Brain microvascular endothelial cell (primary cell): ENCODE measurements around the gene MSANTD2.

Experiments
- DNase-seq: peaks from one replicate; pipeline ENCODE4 v3.0.0-alpha.2; 2020
- H3K27ac ChIP-seq: fragments of 250-450 bp; sonication (Bioruptor Pico); 2 replicates; pipeline ENCODE4 v1.5.1; 2020; ENCODE audit warnings: mild to moderate bottlenecking, moderate library complexity
- H3K27me3 ChIP-seq: fragments of 250-450 bp; sonication (Bioruptor Pico); replicated peaks from 2 replicates; pipeline ENCODE4 v1.5.1; 2020; ENCODE audit warnings: mild to moderate bottlenecking
- H3K36me3 ChIP-seq: fragments of 250-450 bp; sonication (Bioruptor Pico); replicated peaks from 2 replicates; pipeline ENCODE4 v1.5.1; 2020; ENCODE audit warnings: mild to moderate bottlenecking
- H3K4me3 ChIP-seq: 2 replicates; pipeline ENCODE4 v1.5.1; 2011; ENCODE audit warnings: low read depth, mild to moderate bottlenecking, control low read depth, low read length, moderate library complexity
- in situ Hi-C: cut with HindIII; loops from 2 replicates; pipeline ENCODE4 v1.10.0; 2017; ENCODE audit warnings: low sequenced_read_pairs, low pct_ligation_motif_present
- TF ChIP-seq, protein P1 (sequence below): IDR thresholded peaks from 2 replicates; pipeline ENCODE4 v1.5.1; 2011; ENCODE audit warnings: low read depth, mild to moderate bottlenecking, moderate library complexity, low read length, control low read depth, inconsistent platforms; ENCODE audit errors: missing control alignments

Gene MSANTD2

DNA sequence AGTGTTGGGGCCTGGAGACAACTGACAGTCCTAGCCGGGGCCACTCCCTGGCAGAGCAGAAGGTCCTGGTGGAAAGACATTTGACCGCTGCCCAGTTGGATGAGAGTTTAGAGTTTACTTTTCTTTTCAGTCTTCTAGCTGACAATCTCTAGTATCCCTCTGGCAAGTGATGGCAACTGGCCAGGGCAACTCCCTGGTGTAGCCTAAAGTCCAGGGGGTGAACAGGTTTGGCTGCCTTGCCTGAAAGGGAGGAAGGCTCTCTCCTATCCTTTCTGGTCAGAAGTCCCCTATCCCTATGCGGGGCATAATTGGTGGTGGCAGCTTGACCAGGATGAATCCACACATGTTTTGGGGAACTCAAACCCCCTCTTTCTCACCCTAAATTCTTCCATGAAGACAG is 16.8 kb upstream of the MSANTD2 start:
- DNase-seq = no peak
- in situ Hi-C loops = no loop called here

DNA sequence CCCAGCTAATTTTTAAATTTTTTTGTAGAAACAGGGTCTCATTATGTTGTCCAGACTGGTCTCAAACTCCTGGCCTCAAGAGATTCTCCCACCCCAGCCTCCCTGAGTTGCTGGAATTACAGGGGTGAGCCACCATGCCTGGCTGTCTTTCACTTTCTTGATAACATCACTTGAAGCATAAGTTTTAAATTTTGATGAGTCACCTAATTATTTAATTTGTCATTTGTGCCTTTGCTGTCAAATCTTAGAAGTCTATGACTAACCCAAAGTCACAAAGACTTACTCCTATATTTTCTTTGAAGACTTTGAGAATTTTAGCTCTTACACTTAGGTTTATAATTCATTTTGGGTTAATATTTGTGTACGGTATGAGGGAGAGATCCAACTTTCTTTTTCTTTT is 14.5 kb upstream of the MSANTD2 start:
- Histone ChIP-seq H3K36me3 (no peaks in the 10 kb centered on the region), H3K4me3 (no peak overlapping the region), H3K27me3 (peaks cover 2% of the 10 kb centered on the region), H3K27ac (no peak overlapping the region)
- DNase-seq = no peak
- in situ Hi-C loops = no loop called here
- TF ChIP-seq, protein P1, sequence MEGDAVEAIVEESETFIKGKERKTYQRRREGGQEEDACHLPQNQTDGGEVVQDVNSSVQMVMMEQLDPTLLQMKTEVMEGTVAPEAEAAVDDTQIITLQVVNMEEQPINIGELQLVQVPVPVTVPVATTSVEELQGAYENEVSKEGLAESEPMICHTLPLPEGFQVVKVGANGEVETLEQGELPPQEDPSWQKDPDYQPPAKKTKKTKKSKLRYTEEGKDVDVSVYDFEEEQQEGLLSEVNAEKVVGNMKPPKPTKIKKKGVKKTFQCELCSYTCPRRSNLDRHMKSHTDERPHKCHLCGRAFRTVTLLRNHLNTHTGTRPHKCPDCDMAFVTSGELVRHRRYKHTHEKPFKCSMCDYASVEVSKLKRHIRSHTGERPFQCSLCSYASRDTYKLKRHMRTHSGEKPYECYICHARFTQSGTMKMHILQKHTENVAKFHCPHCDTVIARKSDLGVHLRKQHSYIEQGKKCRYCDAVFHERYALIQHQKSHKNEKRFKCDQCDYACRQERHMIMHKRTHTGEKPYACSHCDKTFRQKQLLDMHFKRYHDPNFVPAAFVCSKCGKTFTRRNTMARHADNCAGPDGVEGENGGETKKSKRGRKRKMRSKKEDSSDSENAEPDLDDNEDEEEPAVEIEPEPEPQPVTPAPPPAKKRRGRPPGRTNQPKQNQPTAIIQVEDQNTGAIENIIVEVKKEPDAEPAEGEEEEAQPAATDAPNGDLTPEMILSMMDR = no peak

More for the DNA sequence above, 16.8 kb upstream of the MSANTD2 start:
- Histone ChIP-seq H3K4me3 (no peak overlapping the region), H3K27me3 (peaks cover 2% of the 10 kb centered on the region), H3K27ac (no peak overlapping the region), H3K36me3 (no peaks in the 10 kb centered on the region)
- TF ChIP-seq, protein P1 = no peak

DNA sequence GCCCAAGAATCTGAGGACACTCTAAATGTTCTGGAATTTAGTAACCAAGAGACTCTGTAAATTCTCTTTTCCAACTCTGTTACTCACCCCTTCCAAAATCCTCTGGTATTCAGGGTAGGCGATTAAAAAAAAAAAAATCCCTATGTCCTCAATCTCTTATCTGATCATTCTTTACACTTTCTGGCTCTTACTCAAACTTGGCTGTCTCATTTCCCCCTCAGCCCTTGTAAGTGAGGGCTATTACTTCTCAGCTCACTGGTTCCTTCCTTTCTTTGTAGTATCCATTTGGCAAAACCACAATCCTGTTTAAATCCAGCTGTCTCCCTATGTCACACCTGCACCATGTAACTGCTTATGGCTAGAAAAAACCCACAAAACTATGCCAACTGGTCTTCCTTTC is 12.7 kb upstream of the MSANTD2 start:
- H3K27me3 ChIP-seq = no peaks in the 10 kb centered on the region
- no peak for DNase-seq
- TF ChIP-seq, protein P1 = no peak
- in situ Hi-C loops = no loop called here
- H3K4me3 ChIP-seq = no peak overlapping the region
- H3K36me3 ChIP-seq = no peaks in the 10 kb centered on the region
- no peak overlapping the region for H3K27ac ChIP-seq

DNA sequence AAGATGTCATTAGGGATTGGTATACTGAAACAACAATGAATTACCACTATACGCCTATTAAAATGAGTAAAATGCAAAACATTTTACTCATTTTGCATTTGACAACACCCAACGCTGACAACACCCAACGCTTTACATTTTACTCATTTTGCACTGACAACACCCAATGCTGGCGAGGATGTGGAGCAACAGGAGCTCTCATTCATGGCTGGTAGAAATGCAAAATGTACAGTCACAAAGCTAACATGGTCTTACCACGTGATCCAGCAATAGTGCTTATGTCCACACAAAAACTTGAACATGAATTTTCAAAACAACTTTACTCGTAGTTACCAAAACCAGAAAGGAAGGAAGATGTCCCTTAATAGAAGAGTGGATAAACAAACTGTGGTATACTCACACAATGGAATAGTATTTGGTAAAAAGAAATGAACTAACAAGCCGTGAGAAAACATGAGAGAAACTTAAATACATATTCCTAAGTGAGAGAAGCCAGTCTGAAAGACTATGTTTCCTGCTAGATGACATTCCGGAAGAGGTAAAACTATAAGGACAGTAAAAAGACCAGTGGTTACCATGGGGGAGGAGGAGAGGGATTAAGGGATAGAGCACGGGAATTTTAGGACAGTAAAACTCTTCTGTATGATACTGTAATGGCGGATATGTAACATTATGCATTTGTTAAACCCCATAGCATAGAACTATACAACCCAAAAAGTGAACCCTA is 11.4 kb upstream of the MSANTD2 start:
- H3K27me3 ChIP-seq = no peaks in the 10 kb centered on the region
- no peaks in the 10 kb centered on the region for H3K36me3 ChIP-seq
- H3K27ac ChIP-seq = no peak overlapping the region
- in situ Hi-C loops = no loop called here
- TF ChIP-seq, protein P1 = no peak
- no peak overlapping the region for H3K4me3 ChIP-seq
- DNase-seq = no peak

DNA sequence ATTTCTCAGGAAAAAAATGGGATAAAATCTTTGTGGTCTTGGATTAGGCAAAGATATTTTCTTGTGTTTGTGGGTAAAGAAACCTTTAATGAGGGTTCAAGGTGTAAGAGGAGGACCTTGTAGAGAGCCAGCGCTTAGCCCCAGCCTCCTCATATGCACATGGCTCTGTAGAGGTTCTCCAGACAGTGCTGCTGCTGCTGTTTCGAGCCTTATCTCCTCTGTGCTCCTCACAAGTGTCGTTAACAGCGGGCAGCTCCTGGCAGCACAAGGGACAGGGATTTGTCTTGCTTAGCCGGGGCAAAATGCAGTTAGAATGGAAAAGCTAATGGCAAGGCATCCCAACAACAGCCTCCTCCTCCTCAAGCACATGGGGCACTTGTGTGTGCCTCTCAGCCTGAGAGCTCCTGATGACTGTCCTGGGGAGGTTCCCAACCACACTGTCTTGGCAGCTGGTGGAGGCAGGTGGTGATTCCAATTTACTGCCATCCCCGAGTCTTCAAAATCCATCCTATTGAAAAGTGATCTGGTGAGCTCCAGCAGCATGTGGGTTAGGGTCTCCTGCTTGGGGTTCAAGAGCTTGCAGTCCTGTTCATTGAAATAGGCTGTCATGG is 7.6 kb upstream of the MSANTD2 start:
- TF ChIP-seq, protein P1 = no peak
- Histone ChIP-seq H3K36me3 (no peaks in the 10 kb centered on the region), H3K4me3 (no peak overlapping the region), H3K27ac (no peak overlapping the region), H3K27me3 (no peaks in the 10 kb centered on the region)
- in situ Hi-C loops = no loop called here
- no peak for DNase-seq
